NT2/D1 (cell line): ENCODE results near the gene SUN2.

Experiments
- DNase-seq: peaks from one replicate; pipeline ENCODE4 v3.0.0-alpha.2; 2011; ENCODE audit warnings: low read depth, low spot score
- H3K27me3 ChIP-seq: 2 replicates; pipeline ENCODE4 v1.6.0; 2011; ENCODE audit warnings: mild to moderate bottlenecking; ENCODE audit not compliant: insufficient read length, insufficient read depth
- H3K36me3 ChIP-seq: 2 replicates; pipeline ENCODE4 v1.6.1; 2011; ENCODE audit warnings: mild to moderate bottlenecking, low read length, mixed read lengths; ENCODE audit not compliant: insufficient read depth, insufficient read length
- H3K4me1 ChIP-seq: 2 replicates; pipeline ENCODE4 v1.5.1; 2011; ENCODE audit not compliant: insufficient read depth, insufficient read length
- H3K4me3 ChIP-seq: 2 replicates; pipeline ENCODE4 v1.5.1; 2011; ENCODE audit warnings: low read depth; ENCODE audit not compliant: insufficient read length
- H3K9ac ChIP-seq: 2 replicates; pipeline ENCODE4 v1.6.0; 2011; ENCODE audit warnings: low read depth; ENCODE audit not compliant: insufficient read length
- H3K9me3 ChIP-seq: 2 replicates; pipeline ENCODE4 v1.5.1; 2011; ENCODE audit warnings: mild to moderate bottlenecking, low read length; ENCODE audit not compliant: insufficient read depth
- SUZ12 ChIP-seq: IDR thresholded peaks from 2 replicates; pipeline ENCODE4 v1.6.1; 2011; ENCODE audit not compliant: insufficient read length, insufficient read depth; ENCODE audit errors: extremely low read depth
- YY1 ChIP-seq: IDR thresholded peaks from 2 replicates; pipeline ENCODE4 v1.6.1; 2011; ENCODE audit not compliant: insufficient read length, insufficient read depth
- ZNF274 ChIP-seq: IDR thresholded peaks from 2 replicates; pipeline ENCODE4 v1.6.1; 2011; ENCODE audit warnings: mild to moderate bottlenecking, low read depth, low read length

SUN2 gene

DNA sequence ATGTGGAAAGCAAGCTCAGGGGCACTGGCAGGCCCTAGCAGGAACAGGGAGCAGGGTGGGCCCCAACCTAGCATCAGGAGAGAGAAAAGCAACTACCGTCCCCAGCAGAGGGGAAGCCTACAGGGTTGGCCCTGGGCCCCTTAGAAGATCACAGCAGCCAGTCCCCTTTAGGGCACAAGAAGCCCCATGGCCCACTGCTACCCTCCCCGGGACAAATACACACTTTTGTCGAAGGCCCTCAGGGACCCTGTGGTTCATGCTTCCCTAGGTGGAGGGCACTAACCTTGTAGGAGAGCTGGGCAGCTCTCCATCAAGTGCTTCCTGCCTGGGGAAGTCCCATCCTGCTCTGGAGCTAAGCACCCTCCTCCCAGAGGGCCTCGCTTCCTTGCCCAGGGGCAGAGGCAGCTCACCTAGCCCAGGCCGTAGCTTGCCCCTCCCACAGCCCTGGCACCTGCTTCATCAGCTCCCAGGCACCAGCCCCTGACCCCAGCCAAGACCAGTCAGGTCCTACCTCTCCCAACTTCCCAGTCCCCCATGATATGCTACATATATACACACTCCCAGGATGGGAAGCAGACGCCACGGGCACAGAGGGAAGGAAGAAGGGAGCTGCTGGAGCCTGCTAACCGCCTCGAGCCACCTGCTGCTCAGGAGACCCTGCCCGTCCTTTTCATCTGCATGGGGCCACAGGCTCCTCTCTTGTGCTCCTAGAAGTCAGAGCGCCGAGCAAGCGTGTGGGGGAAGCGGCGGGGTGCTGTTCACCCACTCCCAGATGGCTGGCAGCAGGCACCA, 20.1 kb downstream of the SUN2 start:
- Histone ChIP-seq H3K4me1 (peaks cover 3% of the 10 kb centered on the region), H3K36me3 (peaks cover 83% of the 10 kb centered on the region), H3K4me3 (no peak overlapping the region), H3K9me3 (no peaks in the 10 kb centered on the region), H3K9ac (no peak overlapping the region), H3K27me3 (no peaks in the 10 kb centered on the region)
- no peak for DNase-seq
- TF ChIP-seq ZNF274 = no peak
- TF ChIP-seq YY1 = no peak
- TF ChIP-seq SUZ12 = no peak

DNA sequence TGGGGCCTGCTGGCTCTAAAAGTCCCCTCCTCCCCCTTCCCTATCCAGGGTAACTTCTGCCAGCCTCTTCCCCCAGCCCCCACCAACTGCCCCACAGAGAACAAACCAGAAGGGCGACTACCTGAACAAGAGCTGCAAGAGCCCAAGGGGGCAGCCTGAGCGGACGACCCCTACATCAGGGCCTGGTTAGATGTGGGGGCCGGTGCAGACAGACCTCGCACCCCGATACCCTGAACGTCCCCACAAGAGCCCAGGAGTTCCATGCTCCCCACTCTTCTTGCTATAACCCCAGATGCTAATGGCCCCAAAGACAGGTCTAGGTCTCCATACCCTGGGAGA, 20.7 kb downstream of the SUN2 start:
- H3K4me1 ChIP-seq = peaks cover 3% of the 10 kb centered on the region
- H3K27me3 ChIP-seq = no peaks in the 10 kb centered on the region
- TF ChIP-seq ZNF274 (no peak), SUZ12 (no peak), YY1 (no peak)
- H3K9me3 ChIP-seq = no peaks in the 10 kb centered on the region
- peaks cover 86% of the 10 kb centered on the region for H3K36me3 ChIP-seq
- DNase-seq = no peak
- H3K9ac ChIP-seq = no peak overlapping the region
- H3K4me3 ChIP-seq = no peak overlapping the region

DNA sequence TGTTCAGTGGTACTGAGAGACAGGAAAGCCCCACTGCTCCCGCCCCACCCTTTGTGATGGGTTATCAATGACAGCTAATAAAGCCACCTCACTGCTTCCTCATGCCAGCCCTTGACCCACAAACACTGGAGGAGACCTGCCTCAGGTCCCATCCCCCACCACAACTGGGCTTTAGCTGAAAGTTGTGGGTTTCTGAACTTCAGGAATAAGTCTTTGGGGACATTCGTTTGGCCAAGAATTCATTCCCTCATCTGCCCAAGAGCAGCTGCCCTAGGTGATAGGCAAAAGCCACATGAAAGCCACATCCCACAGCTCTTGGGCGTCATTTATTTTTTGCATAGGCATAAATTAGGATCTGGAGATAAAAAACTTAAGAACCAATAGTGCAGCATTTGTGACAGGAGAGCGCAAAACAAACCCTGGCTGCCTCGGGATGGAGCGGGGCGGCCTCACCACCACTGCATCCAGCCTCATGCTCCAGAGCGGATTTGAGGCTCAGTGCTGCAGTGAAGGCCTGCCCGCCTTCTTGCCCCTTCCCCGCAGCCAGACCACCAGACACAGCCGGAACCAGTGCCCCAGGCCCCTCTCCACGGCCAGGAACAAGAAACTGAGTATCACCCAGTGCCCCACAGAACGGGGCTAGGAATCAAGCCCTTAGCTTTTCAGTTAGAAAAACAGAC, 21.2 kb downstream of the SUN2 start:
- H3K4me3 ChIP-seq = no peak overlapping the region
- H3K36me3 ChIP-seq = peaks cover 87% of the 10 kb centered on the region
- no peaks in the 10 kb centered on the region for H3K27me3 ChIP-seq
- DNase-seq = no peak
- peaks cover 3% of the 10 kb centered on the region for H3K4me1 ChIP-seq
- no peaks in the 10 kb centered on the region for H3K9me3 ChIP-seq
- H3K9ac ChIP-seq = no peak overlapping the region
- no peak for TF ChIP-seq YY1
- no peak for TF ChIP-seq SUZ12
- no peak for TF ChIP-seq ZNF274

- Histone ChIP-seq H3K9ac (no peak overlapping the region), H3K36me3 (peaks cover 87% of the 10 kb centered on the region), H3K4me1 (peaks cover 3% of the 10 kb centered on the region), H3K9me3 (no peaks in the 10 kb centered on the region), H3K27me3 (no peaks in the 10 kb centered on the region), H3K4me3 (no peak overlapping the region)
- TF ChIP-seq SUZ12 = no peak
- TF ChIP-seq YY1 = no peak
- no peak for TF ChIP-seq ZNF274
- DNase-seq = no peak
These were observed 21.9 kb downstream of the SUN2 start for GRCh38 chr22:38733724-38734381.

GRCh38 chr22:38733329-38733723, 22.5 kb downstream of the SUN2 start:
- no peak overlapping the region for H3K9ac ChIP-seq
- H3K36me3 ChIP-seq = peaks cover 87% of the 10 kb centered on the region
- no peak overlapping the region for H3K4me3 ChIP-seq
- H3K4me1 ChIP-seq = peaks cover 3% of the 10 kb centered on the region
- H3K27me3 ChIP-seq = no peaks in the 10 kb centered on the region
- H3K9me3 ChIP-seq = no peaks in the 10 kb centered on the region
- no peak for TF ChIP-seq SUZ12
- no peak for TF ChIP-seq ZNF274
- no peak for TF ChIP-seq YY1
- DNase-seq = no peak

- Histone ChIP-seq H3K4me3 (no peak overlapping the region), H3K9ac (no peak overlapping the region), H3K9me3 (no peaks in the 10 kb centered on the region), H3K36me3 (peaks cover 88% of the 10 kb centered on the region), H3K4me1 (peaks cover 3% of the 10 kb centered on the region), H3K27me3 (no peaks in the 10 kb centered on the region)
- no peak for DNase-seq
- no peak for TF ChIP-seq YY1
- TF ChIP-seq SUZ12 = no peak
- TF ChIP-seq ZNF274 = no peak
These were observed 23.5 kb downstream of the SUN2 start for GRCh38 chr22:38732251-38732815.
